ENCODE measurements around the gene RIPOR3. TPM values are rescaled to one million over a fixed set of nuclear protein-coding genes. Genes with fewer than 3 reads are reported as not detected.

RIPOR3 gene
- total RNA-seq, 1 donor from 2014 or later: 0.53 TPM

DNA sequence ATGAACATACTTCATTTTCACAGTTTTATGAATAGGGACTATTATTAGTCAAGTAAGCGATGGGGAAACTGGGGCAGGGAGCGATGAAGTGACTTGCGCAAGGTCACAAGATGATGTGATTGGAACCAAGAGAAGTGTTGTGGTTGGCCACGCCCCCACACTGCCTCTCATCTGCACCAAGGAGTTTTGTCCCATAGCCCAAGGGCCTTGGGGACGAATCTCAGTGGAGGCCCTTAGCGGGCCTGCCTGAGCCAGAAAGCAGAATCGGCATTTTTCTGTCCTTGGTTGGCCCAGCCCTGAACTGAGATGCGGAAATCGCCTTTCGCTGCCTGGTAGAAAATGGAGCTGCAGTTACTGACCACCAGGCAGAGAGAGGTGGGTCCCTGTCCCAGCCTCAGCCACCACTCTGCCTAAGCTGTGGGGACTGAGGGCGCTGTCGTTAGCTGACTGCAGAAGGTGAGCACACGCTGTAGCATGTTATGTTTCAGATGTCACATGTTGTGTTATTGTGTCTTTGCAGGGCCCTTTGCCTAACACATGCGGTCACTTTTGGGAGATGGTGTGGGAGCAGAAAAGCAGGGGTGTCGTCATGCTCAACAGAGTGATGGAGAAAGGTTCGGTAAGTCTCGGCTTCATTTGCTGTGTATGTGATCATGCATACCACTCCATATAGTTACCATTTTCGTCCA, 123.3 kb downstream of the RIPOR3 start:
- no peak overlapping the region for H3K4me3 ChIP-seq (ENCODE audit: low read depth, low read length)
- peaks cover 24% of the 10 kb centered on the region for H3K36me3 ChIP-seq (ENCODE audit: control insufficient read depth, insufficient read depth, low read length)
- TF ChIP-seq, protein P1, sequence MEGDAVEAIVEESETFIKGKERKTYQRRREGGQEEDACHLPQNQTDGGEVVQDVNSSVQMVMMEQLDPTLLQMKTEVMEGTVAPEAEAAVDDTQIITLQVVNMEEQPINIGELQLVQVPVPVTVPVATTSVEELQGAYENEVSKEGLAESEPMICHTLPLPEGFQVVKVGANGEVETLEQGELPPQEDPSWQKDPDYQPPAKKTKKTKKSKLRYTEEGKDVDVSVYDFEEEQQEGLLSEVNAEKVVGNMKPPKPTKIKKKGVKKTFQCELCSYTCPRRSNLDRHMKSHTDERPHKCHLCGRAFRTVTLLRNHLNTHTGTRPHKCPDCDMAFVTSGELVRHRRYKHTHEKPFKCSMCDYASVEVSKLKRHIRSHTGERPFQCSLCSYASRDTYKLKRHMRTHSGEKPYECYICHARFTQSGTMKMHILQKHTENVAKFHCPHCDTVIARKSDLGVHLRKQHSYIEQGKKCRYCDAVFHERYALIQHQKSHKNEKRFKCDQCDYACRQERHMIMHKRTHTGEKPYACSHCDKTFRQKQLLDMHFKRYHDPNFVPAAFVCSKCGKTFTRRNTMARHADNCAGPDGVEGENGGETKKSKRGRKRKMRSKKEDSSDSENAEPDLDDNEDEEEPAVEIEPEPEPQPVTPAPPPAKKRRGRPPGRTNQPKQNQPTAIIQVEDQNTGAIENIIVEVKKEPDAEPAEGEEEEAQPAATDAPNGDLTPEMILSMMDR (IDR thresholded peaks at IDR 0.05; ENCODE audit: insufficient read depth, low read length, severe bottlenecking): no peak
- H3K27me3 ChIP-seq (ENCODE audit: control insufficient read depth, insufficient read depth, low read length): no peaks in the 10 kb centered on the region
- FAIRE-seq (no peak), DNase-seq (ENCODE audit: low read depth) (no peak)

DNA sequence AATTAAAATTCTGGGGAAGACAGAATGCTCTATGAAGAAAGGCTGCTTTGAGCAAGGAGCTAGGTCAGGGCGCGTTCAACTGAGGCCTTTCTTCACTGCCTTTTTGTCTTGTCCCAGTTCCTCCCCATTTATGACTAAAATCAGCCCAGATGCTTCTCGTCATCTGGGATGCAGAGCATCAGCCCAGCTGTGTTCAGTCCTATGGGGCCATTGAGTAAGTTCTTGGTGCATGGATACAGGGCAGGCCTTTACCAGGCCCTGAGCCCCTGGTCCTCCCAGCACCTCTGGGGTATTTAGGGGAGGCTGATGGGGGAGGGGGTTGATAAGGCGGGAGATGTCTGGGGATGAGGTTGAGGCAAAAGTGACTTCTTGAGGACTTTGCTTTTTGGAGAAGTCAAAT, 125.5 kb downstream of the RIPOR3 start:
- DNase-seq (ENCODE audit: low read depth): no peak
- H3K36me3 ChIP-seq (ENCODE audit: control insufficient read depth, insufficient read depth, low read length): peaks cover 24% of the 10 kb centered on the region
- no peak overlapping the region for H3K4me3 ChIP-seq (ENCODE audit: low read depth, low read length)
- no peaks in the 10 kb centered on the region for H3K27me3 ChIP-seq (ENCODE audit: control insufficient read depth, insufficient read depth, low read length)
- no peak for FAIRE-seq
- TF ChIP-seq, protein P1 (IDR thresholded peaks at IDR 0.05; ENCODE audit: insufficient read depth, low read length, severe bottlenecking): no peak

DNA sequence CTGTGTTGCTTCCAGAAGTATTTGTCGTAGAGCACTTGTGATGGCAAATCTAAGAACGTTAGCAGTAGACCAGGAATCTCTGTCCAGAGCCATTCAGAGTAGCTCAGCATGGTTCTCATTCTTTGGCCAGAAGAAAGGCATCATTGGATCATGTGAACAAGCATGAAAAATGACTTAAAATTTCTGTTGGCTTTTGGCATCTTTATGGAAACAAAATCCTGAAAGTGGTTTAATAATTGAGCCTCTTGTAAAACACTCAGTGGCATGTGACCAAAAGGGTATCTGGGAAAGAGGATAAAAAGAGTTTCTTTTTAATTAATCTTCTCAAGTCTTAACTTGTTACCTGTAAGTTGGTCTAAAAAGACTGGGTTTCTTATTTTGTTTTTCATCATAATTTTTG, 126.0 kb downstream of the RIPOR3 start:
- DNase-seq (ENCODE audit: low read depth) (no peak), FAIRE-seq (no peak)
- H3K4me3 ChIP-seq (ENCODE audit: low read depth, low read length): no peak overlapping the region
- H3K36me3 ChIP-seq (ENCODE audit: control insufficient read depth, insufficient read depth, low read length): peaks cover 23% of the 10 kb centered on the region
- H3K27me3 ChIP-seq (ENCODE audit: control insufficient read depth, insufficient read depth, low read length): no peaks in the 10 kb centered on the region
- TF ChIP-seq, protein P1 (IDR thresholded peaks at IDR 0.05; ENCODE audit: insufficient read depth, low read length, severe bottlenecking): no peak

DNA sequence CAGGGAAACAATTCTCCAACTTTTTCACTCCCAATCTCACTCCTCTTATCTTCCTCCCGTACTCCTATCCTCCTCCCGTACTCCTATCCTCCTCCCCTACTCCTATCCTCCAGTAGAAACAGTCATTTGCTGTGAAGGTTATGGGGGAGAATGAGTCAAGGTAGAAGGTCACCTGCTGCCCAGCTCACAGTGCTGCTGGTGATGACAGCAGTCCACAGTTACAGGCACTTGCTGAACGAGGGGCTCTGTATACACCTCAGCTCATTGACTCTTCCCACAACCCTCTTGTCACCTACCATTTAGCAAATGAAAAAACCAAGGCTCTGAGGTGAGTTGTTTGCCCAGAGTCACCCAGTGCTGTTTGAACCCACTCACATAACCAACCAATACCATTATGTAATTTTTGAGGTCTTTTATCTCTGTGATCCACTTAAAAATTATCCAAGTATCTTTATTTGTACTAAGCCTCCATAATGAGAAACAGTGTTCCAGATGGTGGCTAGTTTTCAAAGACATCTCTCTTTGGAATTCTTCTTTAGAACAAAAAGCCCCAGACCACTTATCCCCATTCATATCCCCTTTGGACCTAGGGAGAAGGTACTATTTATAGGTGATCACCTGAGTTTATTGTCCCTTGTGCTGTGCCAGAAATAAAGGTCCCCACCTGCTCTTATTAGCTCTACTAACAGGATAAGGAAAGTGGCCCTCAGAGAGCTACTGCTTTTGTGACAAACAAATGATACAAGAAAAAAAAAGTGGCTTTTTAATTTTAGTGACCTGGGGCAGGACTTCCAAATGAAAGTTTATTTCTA, 128.0 kb downstream of the RIPOR3 start:
- no peak for FAIRE-seq
- H3K27me3 ChIP-seq (ENCODE audit: control insufficient read depth, insufficient read depth, low read length): no peaks in the 10 kb centered on the region
- H3K4me3 ChIP-seq (ENCODE audit: low read depth, low read length): no peak overlapping the region
- TF ChIP-seq, protein P1 (IDR thresholded peaks at IDR 0.05; ENCODE audit: insufficient read depth, low read length, severe bottlenecking): no peak
- DNase-seq (ENCODE audit: low read depth): no peak
- peaks cover 16% of the 10 kb centered on the region for H3K36me3 ChIP-seq (ENCODE audit: control insufficient read depth, insufficient read depth, low read length)

DNA sequence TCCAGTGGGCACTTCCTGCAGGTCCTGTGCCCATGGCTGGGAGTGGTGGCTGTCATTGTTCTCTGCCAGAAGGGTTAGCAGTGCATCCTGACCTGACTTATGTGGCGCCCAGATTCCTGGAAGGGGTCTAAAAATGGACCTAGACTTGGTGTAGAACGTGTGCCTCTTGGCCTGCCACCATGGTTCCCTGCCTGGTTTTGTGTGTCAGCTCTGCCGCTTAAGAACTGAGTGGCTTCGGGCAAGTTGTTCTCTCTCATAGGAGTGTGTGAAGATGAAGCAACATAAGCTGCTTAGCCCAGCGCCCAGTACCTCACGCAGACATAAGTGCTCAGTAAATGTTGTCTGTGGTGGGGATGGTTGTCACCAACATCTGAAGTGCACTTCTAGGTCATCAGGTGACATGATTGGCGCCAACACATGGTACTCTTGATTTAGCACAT, 129.1 kb downstream of the RIPOR3 start:
- TF ChIP-seq, protein P1 (IDR thresholded peaks at IDR 0.05; ENCODE audit: insufficient read depth, low read length, severe bottlenecking): no peak
- no peak overlapping the region for H3K4me3 ChIP-seq (ENCODE audit: low read depth, low read length)
- H3K36me3 ChIP-seq (ENCODE audit: control insufficient read depth, insufficient read depth, low read length): peaks cover 11% of the 10 kb centered on the region
- FAIRE-seq: no peak
- DNase-seq (ENCODE audit: low read depth): no peak
- H3K27me3 ChIP-seq (ENCODE audit: control insufficient read depth, insufficient read depth, low read length): no peaks in the 10 kb centered on the region
